ENCODE results near the gene KLKB1.

The KLKB1 gene

GRCh38 chr4:186192066-186192612, 35.2 kb upstream of the KLKB1 start:
- TF ChIP-seq FOXP2 (optimal IDR thresholded peaks at IDR 0.05; ENCODE audit: borderline replicate concordance, extremely low read depth, extremely low read length, insufficient read depth) (no peak), TAF1 (IDR thresholded peaks at IDR 0.05; ENCODE audit: borderline replicate concordance, insufficient read depth, low read length) (no peak), POLR2AphosphoS5 (IDR thresholded peaks at IDR 0.05; ENCODE audit: low read depth, low read length) (no peak), SIN3A (IDR thresholded peaks at IDR 0.05; ENCODE audit: borderline replicate concordance, insufficient read depth, low read length) (no peak), REST (IDR thresholded peaks at IDR 0.05; ENCODE audit: insufficient read depth in 1 of 2, low read depth in 2 of 2, low read length in 2 of 2) (no peak)

DNA sequence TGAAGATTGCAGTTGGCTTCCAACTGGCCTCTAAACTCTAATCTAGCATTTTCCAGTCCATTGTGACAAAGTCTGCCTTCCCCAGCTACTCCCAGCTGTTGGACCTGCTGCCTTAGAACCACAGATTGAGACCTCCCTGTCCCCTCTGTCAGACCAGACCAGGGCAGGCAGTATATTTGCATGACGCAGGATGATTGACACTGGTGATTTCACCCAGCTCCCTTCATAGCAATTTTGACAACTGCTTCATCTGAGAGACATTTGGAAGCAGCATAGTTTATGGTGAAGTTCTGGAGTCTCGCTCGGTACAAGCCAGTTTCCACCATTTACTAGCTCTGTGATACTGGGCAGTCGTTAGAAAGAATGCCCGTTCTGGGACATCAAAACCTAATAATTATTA, 33.5 kb upstream of the KLKB1 start:
- TF ChIP-seq TAF1 (IDR thresholded peaks at IDR 0.05; ENCODE audit: borderline replicate concordance, insufficient read depth, low read length) (no peak), POLR2AphosphoS5 (IDR thresholded peaks at IDR 0.05; ENCODE audit: low read depth, low read length) (no peak), SIN3A (IDR thresholded peaks at IDR 0.05; ENCODE audit: borderline replicate concordance, insufficient read depth, low read length) (no peak), REST (IDR thresholded peaks at IDR 0.05; ENCODE audit: insufficient read depth in 1 of 2, low read depth in 2 of 2, low read length in 2 of 2) (no peak), FOXP2 (optimal IDR thresholded peaks at IDR 0.05; ENCODE audit: borderline replicate concordance, extremely low read depth, extremely low read length, insufficient read depth) (no peak)

DNA sequence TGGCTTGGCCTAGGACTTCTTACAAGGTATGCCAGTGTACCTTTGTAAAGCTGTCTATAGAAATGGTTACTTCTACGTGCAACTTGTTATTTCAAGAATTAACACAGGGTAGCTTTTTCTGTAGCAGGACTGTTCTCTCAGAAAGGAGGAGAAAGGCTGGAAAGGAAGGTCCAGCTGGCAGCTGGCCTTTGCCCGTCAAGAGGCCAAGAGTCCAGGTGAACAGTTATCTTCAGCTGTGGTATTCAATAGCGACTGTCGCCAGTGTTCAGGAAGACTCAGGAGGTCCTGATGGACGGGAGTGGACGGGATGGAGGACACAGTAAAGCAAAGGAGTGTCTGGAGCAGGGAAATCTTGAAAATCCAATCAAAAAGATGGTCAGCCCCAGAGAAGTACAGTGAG, 31.2 kb upstream of the KLKB1 start:
- TF ChIP-seq REST (IDR thresholded peaks at IDR 0.05; ENCODE audit: insufficient read depth in 1 of 2, low read depth in 2 of 2, low read length in 2 of 2) = no peak
- no peak for TF ChIP-seq TAF1 (IDR thresholded peaks at IDR 0.05; ENCODE audit: borderline replicate concordance, insufficient read depth, low read length)
- TF ChIP-seq FOXP2 (optimal IDR thresholded peaks at IDR 0.05; ENCODE audit: borderline replicate concordance, extremely low read depth, extremely low read length, insufficient read depth) = no peak
- no peak for TF ChIP-seq SIN3A (IDR thresholded peaks at IDR 0.05; ENCODE audit: borderline replicate concordance, insufficient read depth, low read length)
- no peak for TF ChIP-seq POLR2AphosphoS5 (IDR thresholded peaks at IDR 0.05; ENCODE audit: low read depth, low read length)

DNA sequence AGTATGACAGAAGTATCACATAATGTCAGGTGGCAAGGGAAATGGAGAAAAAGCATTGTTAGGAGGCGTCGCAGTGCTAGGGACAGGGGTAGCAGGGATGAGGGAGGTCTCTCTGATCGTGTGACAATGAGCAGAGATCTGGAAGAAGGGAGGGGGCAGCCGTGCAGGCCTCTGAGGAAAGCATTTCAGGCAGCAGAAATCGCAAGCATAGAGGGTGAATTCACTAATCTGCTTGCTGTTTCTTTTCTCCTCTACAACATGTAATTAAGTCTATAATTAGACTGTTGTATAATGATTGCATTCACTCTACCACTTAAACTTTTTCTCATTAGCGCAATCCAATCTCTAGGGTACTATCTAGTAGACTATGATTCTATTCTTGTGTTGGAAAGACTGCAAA, 26.8 kb upstream of the KLKB1 start:
- TF ChIP-seq POLR2AphosphoS5 (IDR thresholded peaks at IDR 0.05; ENCODE audit: low read depth, low read length) (no peak), SIN3A (IDR thresholded peaks at IDR 0.05; ENCODE audit: borderline replicate concordance, insufficient read depth, low read length) (no peak), TAF1 (IDR thresholded peaks at IDR 0.05; ENCODE audit: borderline replicate concordance, insufficient read depth, low read length) (no peak), REST (IDR thresholded peaks at IDR 0.05; ENCODE audit: insufficient read depth in 1 of 2, low read depth in 2 of 2, low read length in 2 of 2) (no peak), FOXP2 (optimal IDR thresholded peaks at IDR 0.05; ENCODE audit: borderline replicate concordance, extremely low read depth, extremely low read length, insufficient read depth) (no peak)

DNA sequence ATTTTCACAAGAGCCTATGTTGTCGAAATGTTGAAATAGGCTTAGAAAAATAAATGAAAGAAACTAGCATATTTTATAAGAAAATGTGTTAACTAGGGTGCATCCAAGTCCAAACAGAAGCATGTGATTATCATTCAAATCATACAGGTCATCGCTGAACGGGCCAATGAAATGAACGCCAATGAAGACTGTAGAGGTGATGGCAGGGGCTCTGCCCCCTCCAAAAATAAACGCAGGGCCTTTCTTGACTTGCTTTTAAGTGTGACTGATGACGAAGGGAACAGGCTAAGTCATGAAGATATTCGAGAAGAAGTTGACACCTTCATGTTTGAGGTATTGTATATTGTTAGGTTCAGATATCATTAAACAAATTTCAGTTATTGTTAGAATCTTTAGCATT, 26.3 kb upstream of the KLKB1 start:
- no peak for TF ChIP-seq REST (IDR thresholded peaks at IDR 0.05; ENCODE audit: insufficient read depth in 1 of 2, low read depth in 2 of 2, low read length in 2 of 2)
- no peak for TF ChIP-seq TAF1 (IDR thresholded peaks at IDR 0.05; ENCODE audit: borderline replicate concordance, insufficient read depth, low read length)
- no peak for TF ChIP-seq SIN3A (IDR thresholded peaks at IDR 0.05; ENCODE audit: borderline replicate concordance, insufficient read depth, low read length)
- TF ChIP-seq POLR2AphosphoS5 (IDR thresholded peaks at IDR 0.05; ENCODE audit: low read depth, low read length) = no peak
- TF ChIP-seq FOXP2 (optimal IDR thresholded peaks at IDR 0.05; ENCODE audit: borderline replicate concordance, extremely low read depth, extremely low read length, insufficient read depth) = no peak

All from PFSK-1 (cell line).